ENCODE data around the gene PEX16.

PEX16 gene

GRCh38 chr11:45942381-45942780 lies 24.7 kb upstream of the PEX16 start:
- DNase-seq (ENCODE audit: insufficient read length, low spot score) (no peak), FAIRE-seq (no peak)
- TF ChIP-seq POLR2AphosphoS5 (IDR thresholded peaks at IDR 0.05; ENCODE audit: low read depth, low read length) (no peak), PAX5 (IDR thresholded peaks at IDR 0.05; ENCODE audit: insufficient read depth, low read length, severe bottlenecking) (no peak), POLR2A (IDR thresholded peaks at IDR 0.05; ENCODE audit: low read depth, low read length) (no peak)

- FAIRE-seq (no peak), DNase-seq (ENCODE audit: insufficient read length, low spot score) (no peak)
- TF ChIP-seq POLR2AphosphoS5 (IDR thresholded peaks at IDR 0.05; ENCODE audit: low read depth, low read length) (no peak), SPI1 (IDR thresholded peaks at IDR 0.05; ENCODE audit: low read depth, low read length) (no peak), TAF1 (IDR thresholded peaks at IDR 0.05; ENCODE audit: low read depth, low read length) (no peak), PAX5 (IDR thresholded peaks at IDR 0.05; ENCODE audit: insufficient read depth, low read length, severe bottlenecking) (no peak), POU2F2 (IDR thresholded peaks at IDR 0.05; ENCODE audit: low read depth, low read length) (no peak)
Measured at GRCh38 chr11:45941285-45941684, 23.6 kb upstream of the PEX16 start.

- TF ChIP-seq TAF1 (IDR thresholded peaks at IDR 0.05; ENCODE audit: low read depth, low read length) = no peak
- TF ChIP-seq POU2F2 (IDR thresholded peaks at IDR 0.05; ENCODE audit: low read depth, low read length) = no peak
- TF ChIP-seq POLR2AphosphoS5 (IDR thresholded peaks at IDR 0.05; ENCODE audit: low read depth, low read length) = no peak
- TF ChIP-seq PAX5 (IDR thresholded peaks at IDR 0.05; ENCODE audit: insufficient read depth, low read length, severe bottlenecking) = no peak
- no peak for TF ChIP-seq POLR2A (IDR thresholded peaks at IDR 0.05; ENCODE audit: low read depth, low read length)
- TF ChIP-seq SPI1 (IDR thresholded peaks at IDR 0.05; ENCODE audit: low read depth, low read length) = no peak
- FAIRE-seq = no peak
- DNase-seq (ENCODE audit: insufficient read length, low spot score) = no peak
Measured at GRCh38 chr11:45939836-45940235, 22.2 kb upstream of the PEX16 start.

- DNase-seq (ENCODE audit: insufficient read length, low spot score) (no peak), FAIRE-seq (no peak)
- no peak for TF ChIP-seq SPI1 (IDR thresholded peaks at IDR 0.05; ENCODE audit: low read depth, low read length)
- no peak for TF ChIP-seq POLR2AphosphoS5 (IDR thresholded peaks at IDR 0.05; ENCODE audit: low read depth, low read length)
Measured at GRCh38 chr11:45937916-45938315, 20.2 kb upstream of the PEX16 start.

- FAIRE-seq = no peak
Measured at GRCh38 chr11:45936511-45937054, 18.9 kb upstream of the PEX16 start.

GRCh38 chr11:45935349-45936064 lies 17.8 kb upstream of the PEX16 start:
- DNase-seq (ENCODE audit: insufficient read length, low spot score) (no peak), FAIRE-seq (no peak)
- TF ChIP-seq POLR2A (IDR thresholded peaks at IDR 0.05; ENCODE audit: low read depth, low read length) (no peak), SPI1 (IDR thresholded peaks at IDR 0.05; ENCODE audit: low read depth, low read length) (no peak), TAF1 (IDR thresholded peaks at IDR 0.05; ENCODE audit: low read depth, low read length) (no peak), POU2F2 (IDR thresholded peaks at IDR 0.05; ENCODE audit: low read depth, low read length) (no peak), PAX5 (IDR thresholded peaks at IDR 0.05; ENCODE audit: insufficient read depth, low read length, severe bottlenecking) (no peak)

More at GRCh38 chr11:45936511-45937054, 18.9 kb upstream of the PEX16 start:
- DNase-seq (ENCODE audit: insufficient read length, low spot score) = no peak
- TF ChIP-seq TAF1 (IDR thresholded peaks at IDR 0.05; ENCODE audit: low read depth, low read length) (no peak), POU2F2 (IDR thresholded peaks at IDR 0.05; ENCODE audit: low read depth, low read length) (no peak), PAX5 (IDR thresholded peaks at IDR 0.05; ENCODE audit: insufficient read depth, low read length, severe bottlenecking) (no peak), SPI1 (IDR thresholded peaks at IDR 0.05; ENCODE audit: low read depth, low read length) (no peak), POLR2A (IDR thresholded peaks at IDR 0.05; ENCODE audit: low read depth, low read length) (no peak), POLR2AphosphoS5 (IDR thresholded peaks at IDR 0.05; ENCODE audit: low read depth, low read length) (no peak)

GRCh38 chr11:45934580-45935318 lies 17.1 kb upstream of the PEX16 start:
- no peak for TF ChIP-seq POLR2AphosphoS5 (IDR thresholded peaks at IDR 0.05; ENCODE audit: low read depth, low read length)
- no peak for TF ChIP-seq POLR2A (IDR thresholded peaks at IDR 0.05; ENCODE audit: low read depth, low read length)
- no peak for TF ChIP-seq SPI1 (IDR thresholded peaks at IDR 0.05; ENCODE audit: low read depth, low read length)
- TF ChIP-seq PAX5 (IDR thresholded peaks at IDR 0.05; ENCODE audit: insufficient read depth, low read length, severe bottlenecking) = no peak
- TF ChIP-seq POU2F2 (IDR thresholded peaks at IDR 0.05; ENCODE audit: low read depth, low read length) = no peak
- TF ChIP-seq TAF1 (IDR thresholded peaks at IDR 0.05; ENCODE audit: low read depth, low read length) = no peak
- DNase-seq (ENCODE audit: insufficient read length, low spot score) (no peak), FAIRE-seq (no peak)

- no peak for TF ChIP-seq POU2F2 (IDR thresholded peaks at IDR 0.05; ENCODE audit: low read depth, low read length)
- TF ChIP-seq TAF1 (IDR thresholded peaks at IDR 0.05; ENCODE audit: low read depth, low read length) = no peak
- TF ChIP-seq SPI1 (IDR thresholded peaks at IDR 0.05; ENCODE audit: low read depth, low read length) = no peak
- TF ChIP-seq POLR2A (IDR thresholded peaks at IDR 0.05; ENCODE audit: low read depth, low read length) = no peak
- no peak for TF ChIP-seq POLR2AphosphoS5 (IDR thresholded peaks at IDR 0.05; ENCODE audit: low read depth, low read length)
- TF ChIP-seq PAX5 (IDR thresholded peaks at IDR 0.05; ENCODE audit: insufficient read depth, low read length, severe bottlenecking) = no peak
- FAIRE-seq (no peak), DNase-seq (ENCODE audit: insufficient read length, low spot score) (no peak)
Measured at GRCh38 chr11:45933846-45934579, 16.3 kb upstream of the PEX16 start.

- DNase-seq (ENCODE audit: insufficient read length, low spot score) (no peak), FAIRE-seq (peak; percentile 76)
- TF ChIP-seq POU2F2 (IDR thresholded peaks at IDR 0.05; ENCODE audit: low read depth, low read length) = no peak
- peak; percentile 91 for TF ChIP-seq SPI1 (IDR thresholded peaks at IDR 0.05; ENCODE audit: low read depth, low read length)
- TF ChIP-seq TAF1 (IDR thresholded peaks at IDR 0.05; ENCODE audit: low read depth, low read length) = no peak
- TF ChIP-seq POLR2A (IDR thresholded peaks at IDR 0.05; ENCODE audit: low read depth, low read length) = no peak
- TF ChIP-seq POLR2AphosphoS5 (IDR thresholded peaks at IDR 0.05; ENCODE audit: low read depth, low read length) = no peak
- TF ChIP-seq PAX5 (IDR thresholded peaks at IDR 0.05; ENCODE audit: insufficient read depth, low read length, severe bottlenecking) = no peak
Measured at GRCh38 chr11:45933131-45933831, 15.6 kb upstream of the PEX16 start.
